Heart left ventricle (tissue), 16 donors: ENCODE measurements around the gene TUBB. TPM values are rescaled to one million over a fixed set of nuclear protein-coding genes. Genes with fewer than 3 reads are reported as not detected.
A peak's percentile ranks its signal among the peaks of the same experiment; 100 is the strongest.
"Not testable (repeated sequence)": the region's sequence is repeated elsewhere in the genome, so short reads cannot be mapped to it uniquely, and the experiment has no call there.

Experiments used
- ATAC-seq, 4 donors: fragments of 200-7000 bp; cut with Tn5 transposase; one replicate each; pipeline ENCODE4 v1.9.1; 2020 to 2022; ENCODE audit warnings: moderate library complexity in 4 of 4, mild to moderate bottlenecking in 3 of 4, moderate number of reproducible peaks in 1 of 4
- DNase-seq, 5 donors: peaks; one replicate each; pipeline ENCODE4 v3.0.0-alpha.2; 2020
- H3K27ac ChIP-seq, 12 donors: fragments of 200-600 bp; sonication (generic) in 4 of 12; one replicate each; pipeline versions ENCODE4 v1.5.0 to v1.8.0; 2016 to 2022; ENCODE audit warnings: mild to moderate bottlenecking in 2 of 12
- H3K27me3 ChIP-seq, 9 donors: fragments of 200-600 bp; sonication (generic) in 2 of 9; one replicate each; pipeline versions ENCODE4 v1.5.1 to v1.8.0; 2016 to 2022; ENCODE audit warnings: mild to moderate bottlenecking in 3 of 9
- H3K36me3 ChIP-seq, 9 donors: fragments of 200-600 bp; sonication (generic) in 2 of 9; one replicate each; pipeline versions ENCODE4 v1.5.0 to v1.8.0; 2018 to 2022; ENCODE audit warnings: mild to moderate bottlenecking in 2 of 9
- H3K4me1 ChIP-seq, 12 donors: fragments of 200-600 bp; sonication (generic) in 4 of 12; one replicate each; pipeline versions ENCODE4 v1.5.0 to v1.8.0; 2016 to 2022; ENCODE audit warnings: mild to moderate bottlenecking in 3 of 12
- H3K4me3 ChIP-seq, 12 donors: fragments of 200-600 bp; sonication (generic) in 4 of 12; one replicate each; pipeline versions ENCODE4 v1.5.0 to v1.8.0; 2017 to 2022; ENCODE audit warnings: mild to moderate bottlenecking in 9 of 12, moderate library complexity in 4 of 12
- H3K9me3 ChIP-seq, 12 donors: fragments of 200-600 bp; sonication (generic) in 4 of 12; one replicate each; pipeline versions ENCODE4 v1.5.0 to v1.8.0; 2016 to 2022; ENCODE audit warnings: mild to moderate bottlenecking in 1 of 12
- POLR2A ChIP-seq, 2 donors: fragments of 450-650 bp; IDR thresholded peaks; one replicate each; pipeline ENCODE4 v1.6.1; 2017; ENCODE audit warnings: antibody characterized with exemption in 2 of 2, mild to moderate bottlenecking in 2 of 2, moderate library complexity in 2 of 2
- WGBS, 4 donors: extraction: QIAGEN DNeasy Blood & Tissue Kit in 2 of 4; methylation state at CpG; one replicate each; pipeline versions ENCODE4 v1.1.5 to v1.1.7; 2013 to 2018; 5-methylcytosine and 5-hydroxymethylcytosine counted together
- intact Hi-C, 10 donors: fragments of 100-400 bp; cut with DNase I; formaldehyde crosslinking; loops; one replicate each; pipeline versions ENCODE4 v1.11.1 to v1.14.2; 2022
- polyA plus RNA-seq, 2 donors: library from polyadenylated mRNA; stranded (reverse); fragments of 200-250 nt; gene quantifications; one replicate each; pipeline ENCODE4 v1.2.3, GENCODE V29; 2013
- total RNA-seq, 9 donors: library from RNA; depleted of rRNA in 2 of 9; stranded (reverse); fragments of >200 nt in 2 of 9; fragmentation: NEBNext Ultra II Directional in 3 of 9; extraction: Animal tissue kit (Norgen Biotek cat#: 25700) in 3 of 9; gene quantifications; one replicate each; pipeline versions ENCODE4 v1.1.0 to v1.2.4, GENCODE V29; 2016 to 2023
- TF ChIP-seq, protein P1 (sequence below), 12 donors: fragments of 200-600 bp; sonication (generic) in 4 of 12; IDR thresholded peaks; one replicate each; pipeline versions ENCODE4 v1.5.0 to v1.8.0; 2018 to 2022; ENCODE audit warnings: antibody characterized with exemption in 12 of 12, mild to moderate bottlenecking in 5 of 12
- donor health status: ischemic (EF 13 %, LVEDD 7.1; RV severe dilation, severe dysfunction).
- donor health status: healthy with polysubstance abuse.
- donor health status: DM: no; HTN: yes; CAD: no.
- donor health status: DM: no; HTN: no; CAD: no.
- donor health status: ischemic (EF 25% LVEDD 6.9; RV normal size, moderate dysfunction).
- donor health status: ischemic (EF 25% LVEDD 5.7; RV mildly dilated, moderate dysfunction).
- donor health status: healthy.
- donor health status: DM: yes; HTN: yes; CAD: no.
- donor health status: ischemic (EF 35%, LVEDD 5.7; RV mildly dilated, moderate dysfunction).
- donor health status: nonischemic (EF 11% LVEDD 7.7; RV severe dilation, severe dysfunction).
- donor health status: DM: yes; HTN: yes; CAD: no.
- donor health status: PGD.
- donor health status: ischemic (EF 29% LVEDD 5.4; RV normal size, mild dysfunction).
- donor health status: nonischemic (EF 23%, LVEDD 6.1; RV moderate dilation, normal function).

The TUBB gene
- total and polyA plus RNA-seq, 11 donors, result 183 to 497 (median 238) TPM

DNA sequence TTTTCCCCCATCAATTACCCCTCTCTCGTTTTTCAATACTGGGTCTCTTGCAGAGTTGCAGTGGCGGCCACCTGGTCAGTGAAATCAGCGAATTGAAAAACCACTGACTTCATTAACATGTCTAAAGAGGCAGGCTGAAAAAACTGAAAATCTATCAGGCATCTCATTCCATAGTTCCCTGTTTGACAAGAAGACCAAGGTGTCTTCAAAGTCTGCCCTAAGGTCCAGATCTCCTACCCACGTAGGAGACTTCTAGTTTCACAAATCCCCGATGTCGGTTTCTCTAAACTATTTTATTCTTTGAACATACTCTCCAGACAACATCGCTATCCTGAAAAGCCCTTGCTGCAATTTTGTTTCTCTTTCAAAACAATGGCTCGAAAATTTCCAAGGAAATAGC is 796 bp upstream of the TUBB start:
- ATAC-seq (no peak), DNase-seq (no peak)
- H3K27me3 ChIP-seq, result no peaks in the 10 kb centered on the region
- peak overlapping the region; percentile 48 to 99 (median 95) for H3K27ac ChIP-seq
- intact Hi-C loops, result loop anchor here in 1 of 10 donors (2.0 kb wide), 1 partner anchor 29 kb away; the partner anchor contains the start of gene NRM
- H3K4me3 ChIP-seq, result peak overlapping the region; percentile 25 to 94 (median 82)
- H3K36me3 ChIP-seq, result peaks cover 0 to 34% (median 24%) of the 10 kb centered on the region in 9 donors
- TF ChIP-seq, protein P1, sequence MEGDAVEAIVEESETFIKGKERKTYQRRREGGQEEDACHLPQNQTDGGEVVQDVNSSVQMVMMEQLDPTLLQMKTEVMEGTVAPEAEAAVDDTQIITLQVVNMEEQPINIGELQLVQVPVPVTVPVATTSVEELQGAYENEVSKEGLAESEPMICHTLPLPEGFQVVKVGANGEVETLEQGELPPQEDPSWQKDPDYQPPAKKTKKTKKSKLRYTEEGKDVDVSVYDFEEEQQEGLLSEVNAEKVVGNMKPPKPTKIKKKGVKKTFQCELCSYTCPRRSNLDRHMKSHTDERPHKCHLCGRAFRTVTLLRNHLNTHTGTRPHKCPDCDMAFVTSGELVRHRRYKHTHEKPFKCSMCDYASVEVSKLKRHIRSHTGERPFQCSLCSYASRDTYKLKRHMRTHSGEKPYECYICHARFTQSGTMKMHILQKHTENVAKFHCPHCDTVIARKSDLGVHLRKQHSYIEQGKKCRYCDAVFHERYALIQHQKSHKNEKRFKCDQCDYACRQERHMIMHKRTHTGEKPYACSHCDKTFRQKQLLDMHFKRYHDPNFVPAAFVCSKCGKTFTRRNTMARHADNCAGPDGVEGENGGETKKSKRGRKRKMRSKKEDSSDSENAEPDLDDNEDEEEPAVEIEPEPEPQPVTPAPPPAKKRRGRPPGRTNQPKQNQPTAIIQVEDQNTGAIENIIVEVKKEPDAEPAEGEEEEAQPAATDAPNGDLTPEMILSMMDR (IDR thresholded peaks at IDR 0.05), result no peak
- TF ChIP-seq POLR2A (IDR thresholded peaks at IDR 0.05), result no peak
- WGBS, 4 donors, result 21 to 26% (median 24%) methylated on average over 8 of the region's 8 CpGs
- peaks cover 0 to 61% (median 41%) of the 10 kb centered on the region in 12 donors for H3K4me1 ChIP-seq
- H3K9me3 ChIP-seq, result no peaks in the 10 kb centered on the region

DNA sequence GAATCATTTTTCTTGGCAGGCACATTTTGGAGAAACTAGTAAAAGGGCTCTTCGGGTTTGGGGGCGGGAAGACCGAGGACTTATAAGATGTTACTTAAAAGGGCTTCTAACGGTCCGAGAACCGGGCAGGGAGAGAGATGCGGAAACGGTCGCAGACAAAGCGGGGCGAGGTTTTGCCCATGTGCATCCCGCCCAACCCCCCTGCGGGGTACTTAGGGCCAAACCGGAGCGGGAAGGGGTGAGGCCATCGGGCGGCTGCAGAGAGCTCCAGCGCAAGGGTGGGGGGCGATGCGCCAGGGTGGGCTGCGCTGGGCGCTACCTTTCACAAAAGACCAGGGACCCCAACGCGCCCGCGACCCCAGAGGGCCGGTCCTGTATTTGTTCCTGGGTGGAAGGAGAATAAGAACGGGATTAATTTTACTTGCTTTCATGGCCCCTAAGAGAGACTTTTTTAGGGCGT is 616 bp downstream of the TUBB start:
- 0% methylated on average over 28 to 29 of the region's 29 CpGs for WGBS, 4 donors
- Histone ChIP-seq H3K4me1 (peaks cover 0 to 75% (median 49%) of the 10 kb centered on the region in 12 donors), H3K4me3 (peak overlapping the region; percentile 51 to 94 (median 82)), H3K27me3 (no peaks in the 10 kb centered on the region), H3K36me3 (peaks cover 0 to 43% (median 32%) of the 10 kb centered on the region in 9 donors), H3K9me3 (no peaks in the 10 kb centered on the region), H3K27ac (peak overlapping the region; percentile 88 to 99 (median 96))
- intact Hi-C loops, result loop anchor here in 8 of 10 donors (1.0 to 10.0 kb wide), 14 partner anchors 22 to 364 kb away; partner anchors contain the start of genes MRPS18B (in 6 of the 8), PPP1R10 (in 6 of the 8), PPP1R18 (in 3 of the 8) and GNL1 (in 2 of the 8)
- ATAC-seq (peak in 2 of 4 donors; percentile 26 to 32), DNase-seq (peak; percentile 77 to 85 (median 81))
- TF ChIP-seq, protein P1 (IDR thresholded peaks at IDR 0.05), result no peak
- TF ChIP-seq POLR2A (IDR thresholded peaks at IDR 0.05), result no peak

DNA sequence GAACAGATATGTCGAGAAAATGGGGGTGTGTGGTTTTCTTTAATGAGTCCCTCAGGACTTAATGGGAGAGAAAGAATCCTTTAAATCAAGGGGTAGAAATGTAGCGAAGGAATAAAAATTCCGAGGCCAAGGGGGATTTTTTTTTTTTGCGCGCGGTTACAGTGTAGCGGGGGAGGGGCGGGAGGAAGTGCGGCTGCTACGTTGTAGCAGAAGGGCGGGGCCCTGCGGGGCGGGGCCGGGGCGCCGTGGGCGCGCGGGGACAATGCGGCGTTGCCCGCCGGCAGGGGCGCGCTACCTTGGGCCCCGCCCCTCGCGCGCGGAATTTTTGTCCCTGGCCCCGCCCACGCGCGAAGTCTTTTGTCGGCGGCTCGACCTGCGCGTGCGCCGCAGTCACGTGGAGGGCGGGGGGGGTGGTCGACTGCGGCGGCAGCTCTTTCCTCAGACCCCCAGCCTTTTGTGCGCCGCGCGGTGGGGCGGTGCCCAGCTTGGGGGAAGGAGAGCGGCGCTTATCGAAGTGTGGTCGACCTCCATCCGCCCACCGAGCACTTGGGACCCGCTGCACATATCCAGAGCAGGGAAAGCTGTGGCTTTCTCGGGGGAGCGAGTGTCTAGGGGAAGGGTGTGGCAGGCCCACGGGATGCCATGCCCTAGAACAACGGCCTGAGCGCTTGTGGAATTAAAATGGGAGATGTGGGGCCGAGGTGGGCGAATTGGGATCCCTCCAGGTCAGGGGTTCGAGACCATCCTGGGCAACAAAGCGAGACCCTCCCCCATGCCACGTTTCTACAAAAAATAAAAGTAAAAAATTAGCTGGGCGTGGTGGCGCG is 1.3 kb downstream of the TUBB start:
- intact Hi-C loops, result loop anchor here (1.0 to 10.0 kb wide), 15 partner anchors 21 to 363 kb away; partner anchors contain the start of genes MRPS18B (in 5 of the 10), PPP1R10 (in 5 of the 10), PPP1R18 (in 3 of the 10) and FLOT1 (in 2 of the 10)
- H3K27me3 ChIP-seq, result no peaks in the 10 kb centered on the region
- H3K4me1 ChIP-seq, result peaks cover 0 to 73% (median 49%) of the 10 kb centered on the region in 12 donors
- peak overlapping the region; percentile 51 to 94 (median 82) for H3K4me3 ChIP-seq
- H3K36me3 ChIP-seq, result peaks cover 0 to 48% (median 38%) of the 10 kb centered on the region in 9 donors
- 1 to 3% (median 2%) methylated on average over 47 to 71 of the region's 71 CpGs for WGBS, 4 donors
- peak; percentile 43 to 79 (median 66) for ATAC-seq
- peak in 1 of 2 donors; percentile 45 for TF ChIP-seq POLR2A (IDR thresholded peaks at IDR 0.05)
- TF ChIP-seq, protein P1 (IDR thresholded peaks at IDR 0.05), result peak; percentile 26 to 75 (median 54)
- H3K27ac ChIP-seq, result peak overlapping the region; percentile 88 to 99 (median 96)
- no peaks in the 10 kb centered on the region for H3K9me3 ChIP-seq
- peak; percentile 92 to 96 (median 94) for DNase-seq

DNA sequence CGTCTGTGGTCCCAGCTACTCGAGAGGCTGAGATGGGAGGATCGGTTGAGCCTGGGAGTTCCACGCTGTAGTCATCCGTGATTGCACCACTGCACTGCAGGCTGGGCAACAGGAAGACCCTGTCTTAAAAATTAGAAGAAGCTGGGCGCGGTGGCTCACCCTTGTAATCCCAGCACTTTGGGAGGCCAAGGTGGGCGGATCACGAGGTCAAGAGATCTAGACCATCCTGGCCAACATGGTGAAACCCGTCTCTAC is 1.8 kb downstream of the TUBB start:
- 17 to 21% (median 19%) methylated on average over 10 of the region's 10 CpGs for WGBS, 4 donors
- DNase-seq, result peak in 2 of 5 donors; percentile 48 to 56
- H3K4me1 ChIP-seq, result peaks cover 0 to 68% (median 46%) of the 10 kb centered on the region in 12 donors

More for the DNA sequence above, 1.8 kb downstream of the TUBB start:
- intact Hi-C loops, result loop anchor here (1.0 to 10.0 kb wide), 10 partner anchors 21 to 363 kb away; partner anchors contain the start of genes GNL1 (in 2 of the 10), MRPS18B (in 2 of the 10), PPP1R10 (in 2 of the 10) and PRR3 (in 2 of the 10)
- Histone ChIP-seq H3K4me3 (peak overlapping the region in 11 of 12 donors; percentile 66 to 94 (median 86)), H3K27ac (peak overlapping the region in 11 of 12 donors; percentile 72 to 99 (median 96)), H3K36me3 (peaks cover 0 to 53% (median 43%) of the 10 kb centered on the region in 9 donors)
- ATAC-seq, H3K9me3 ChIP-seq, H3K27me3 ChIP-seq: not testable (repeated sequence)
